ENCODE measurements around the gene SAMD4A. TPM values are rescaled to one million over a fixed set of nuclear protein-coding genes. Genes with fewer than 3 reads are reported as not detected.

SAMD4A gene
- total and polyA plus RNA-seq, 11 donors = 45.0 to 247 (median 138) TPM

GRCh38 chr14:54548491-54548890, 18.4 kb upstream of the SAMD4A start:
- H3K36me3 ChIP-seq = no peaks in the 10 kb centered on the region
- H3K4me1 ChIP-seq = no peaks in the 10 kb centered on the region
- no peak for ATAC-seq
- H3K27me3 ChIP-seq = no peaks in the 10 kb centered on the region
- no peak overlapping the region for H3K4me3 ChIP-seq
- H3K9me3 ChIP-seq = no peaks in the 10 kb centered on the region
- intact Hi-C loops (cut with DNase I) = no loop called here
- DNase-seq = no peak
- WGBS, 4 donors = 85 to 91% (median 87%) methylated on average over 5 of the region's 5 CpGs
- no peak overlapping the region for H3K27ac ChIP-seq
- TF ChIP-seq CTCF (IDR thresholded peaks at IDR 0.05) (no peak), POLR2A (IDR thresholded peaks at IDR 0.05) (no peak)

- H3K27me3 ChIP-seq = no peaks in the 10 kb centered on the region
- DNase-seq (no peak), ATAC-seq (no peak)
- no peak overlapping the region for H3K4me3 ChIP-seq
- peaks cover 0 to 6% (median 0%) of the 10 kb centered on the region in 12 donors for H3K4me1 ChIP-seq
- no peaks in the 10 kb centered on the region for H3K9me3 ChIP-seq
- H3K27ac ChIP-seq = no peak overlapping the region
- H3K36me3 ChIP-seq = no peaks in the 10 kb centered on the region
- intact Hi-C loops (cut with DNase I) = no loop called here
- TF ChIP-seq POLR2A (IDR thresholded peaks at IDR 0.05) (no peak), CTCF (IDR thresholded peaks at IDR 0.05) (no peak)
- 81 to 86% (median 83%) methylated on average over 3 of the region's 3 CpGs for WGBS, 4 donors
Measured at GRCh38 chr14:54549862-54550261, 17.1 kb upstream of the SAMD4A start.

GRCh38 chr14:54550514-54550913, 16.4 kb upstream of the SAMD4A start:
- intact Hi-C loops (cut with DNase I) = no loop called here
- no peak overlapping the region for H3K4me3 ChIP-seq
- ATAC-seq (no peak), DNase-seq (no peak)
- H3K27ac ChIP-seq = no peak overlapping the region
- peaks cover 0 to 6% (median 0%) of the 10 kb centered on the region in 12 donors for H3K4me1 ChIP-seq
- H3K36me3 ChIP-seq = no peaks in the 10 kb centered on the region
- no peaks in the 10 kb centered on the region for H3K27me3 ChIP-seq
- no peak for TF ChIP-seq POLR2A (IDR thresholded peaks at IDR 0.05)
- TF ChIP-seq CTCF (IDR thresholded peaks at IDR 0.05) = no peak
- WGBS, 4 donors = 83 to 95% (median 89%) methylated on average over 1 of the region's 1 CpG
- no peaks in the 10 kb centered on the region for H3K9me3 ChIP-seq

- Histone ChIP-seq H3K27ac (no peak overlapping the region), H3K4me3 (no peak overlapping the region), H3K9me3 (no peaks in the 10 kb centered on the region), H3K36me3 (no peaks in the 10 kb centered on the region), H3K4me1 (peaks cover 0 to 6% (median 0%) of the 10 kb centered on the region in 12 donors), H3K27me3 (no peaks in the 10 kb centered on the region)
- ATAC-seq (peak in 2 of 4 donors; percentile 22 to 42), DNase-seq (no peak)
- 76 to 82% (median 79%) methylated on average over 2 of the region's 2 CpGs for WGBS, 4 donors
- intact Hi-C loops (cut with DNase I) = no loop called here
- TF ChIP-seq CTCF (IDR thresholded peaks at IDR 0.05) (no peak), POLR2A (IDR thresholded peaks at IDR 0.05) (no peak)
Measured at GRCh38 chr14:54554401-54554800, 12.5 kb upstream of the SAMD4A start.
